Testis (tissue), 2 donors: ENCODE measurements around the gene IQSEC3.

ENCODE experiments used
- CTCF ChIP-seq, 3 experiments: fragments of 450-650 bp in 2 of 3; fragments of 200-600 bp in 1 of 3; sonication (generic) in 1 of 3; IDR thresholded peaks; one replicate each; pipeline ENCODE4 v1.5.1; 2016 to 2019; ENCODE audit warnings: antibody characterized with exemption in 3 of 3, mild to moderate bottlenecking in 2 of 3, moderate library complexity in 1 of 3
- POLR2A ChIP-seq: fragments of 450-650 bp; IDR thresholded peaks from one replicate; pipeline ENCODE4 v1.6.1; 2017; ENCODE audit warnings: antibody characterized with exemption, mild to moderate bottlenecking, moderate library complexity

- no peak for TF ChIP-seq POLR2A
- TF ChIP-seq CTCF (IDR thresholded peaks at IDR 0.05), result no peak
Measured at GRCh38 chr12:212415-212714, 145.8 kb downstream of the IQSEC3 start.
